GM18508 (cell line): ENCODE results near the gene IRGQ.
"Not testable (repeated sequence)": the region's sequence is repeated elsewhere in the genome, so short reads cannot be mapped to it uniquely, and the experiment has no call there.

Experiments
- ATAC-seq: cut with Tn5 transposase; IDR thresholded peaks from one replicate; pipeline ENCODE4 v1.9.1; 2021; ENCODE audit warnings: moderate number of reproducible peaks; ENCODE audit not compliant: insufficient read depth, unreplicated experiment

Gene IRGQ, protein sequence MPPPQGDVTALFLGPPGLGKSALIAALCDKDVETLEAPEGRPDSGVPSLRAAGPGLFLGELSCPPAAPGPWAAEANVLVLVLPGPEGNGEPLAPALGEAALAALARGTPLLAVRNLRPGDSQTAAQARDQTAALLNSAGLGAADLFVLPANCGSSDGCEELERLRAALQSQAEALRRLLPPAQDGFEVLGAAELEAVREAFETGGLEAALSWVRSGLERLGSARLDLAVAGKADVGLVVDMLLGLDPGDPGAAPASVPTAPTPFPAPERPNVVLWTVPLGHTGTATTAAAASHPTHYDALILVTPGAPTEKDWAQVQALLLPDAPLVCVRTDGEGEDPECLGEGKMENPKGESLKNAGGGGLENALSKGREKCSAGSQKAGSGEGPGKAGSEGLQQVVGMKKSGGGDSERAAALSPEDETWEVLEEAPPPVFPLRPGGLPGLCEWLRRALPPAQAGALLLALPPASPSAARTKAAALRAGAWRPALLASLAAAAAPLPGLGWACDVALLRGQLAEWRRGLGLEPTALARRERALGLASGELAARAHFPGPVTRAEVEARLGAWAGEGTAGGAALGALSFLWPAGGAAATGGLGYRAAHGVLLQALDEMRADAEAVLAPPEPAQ

DNA sequence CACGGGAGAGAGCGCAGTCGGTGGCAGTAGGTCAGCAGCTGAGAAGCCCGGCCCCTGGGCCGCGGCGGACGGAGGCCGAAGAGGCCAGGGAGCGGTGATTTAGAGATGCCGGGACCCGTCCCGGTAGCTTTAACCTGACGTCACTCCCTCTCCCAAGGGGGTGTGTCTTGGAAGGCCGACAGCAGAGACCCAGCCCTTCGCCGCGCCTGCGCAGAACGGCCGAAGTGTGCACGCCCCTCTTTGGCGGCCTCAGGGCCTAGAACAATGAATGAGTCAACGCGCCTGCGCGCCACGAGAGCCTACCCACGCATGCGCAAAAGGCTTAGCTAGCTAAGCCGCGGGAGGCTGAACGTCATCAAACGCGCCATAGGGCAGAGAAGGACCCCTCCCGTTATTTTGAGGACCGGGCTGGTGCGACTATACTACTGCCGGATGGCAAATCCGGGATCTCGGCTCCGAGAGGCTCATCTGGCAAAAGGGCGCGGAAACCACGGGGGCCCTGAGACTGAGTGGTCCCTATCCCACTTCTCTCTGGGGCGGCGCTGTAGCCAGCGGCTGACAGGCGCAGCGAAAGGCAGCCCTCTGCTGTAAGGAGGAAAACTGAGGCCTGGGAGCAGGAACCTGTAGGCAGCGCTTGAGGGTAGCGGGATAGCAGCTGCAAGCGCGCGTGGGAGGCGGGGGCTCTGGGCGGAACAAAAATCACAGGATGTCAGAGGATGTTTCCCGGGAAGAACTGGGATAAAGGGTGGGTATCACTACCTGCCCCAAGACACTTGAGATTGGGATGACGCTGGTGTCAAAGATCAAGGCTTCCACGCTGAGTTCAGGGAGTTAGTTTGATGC, at the start of gene IRGQ, which contains the start of gene ZNF576:
IRGQ (minus strand) TSS at position 136 of the 843 bp plus-strand sequence. CDS start 796 bp downstream, outside the sequence.
ZNF576 (plus strand) TSS at position 597 of the 843 bp plus-strand sequence. CDS start 514 bp downstream, outside the sequence.
- peak; percentile 60 for ATAC-seq

DNA sequence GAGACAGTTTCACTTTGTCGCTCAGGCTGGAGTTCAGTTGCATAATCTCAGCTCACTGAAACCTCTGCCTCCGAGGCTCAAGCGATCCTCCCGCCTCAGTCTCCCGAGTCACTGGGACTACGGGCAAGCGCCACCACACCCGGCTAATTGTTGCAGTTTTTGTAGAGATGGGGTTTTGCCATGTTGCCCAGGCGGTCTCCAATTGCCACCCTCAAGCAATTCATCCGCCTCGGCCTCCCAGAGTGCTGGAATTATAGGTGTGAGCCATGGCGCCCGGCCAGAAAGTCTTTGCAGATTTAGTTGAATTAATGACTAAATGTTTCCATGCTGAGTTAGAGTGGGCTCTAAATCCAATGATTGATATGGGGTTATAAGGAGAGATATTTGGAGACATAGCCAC, 48.2 kb upstream of the IRGQ start:
- no peak for ATAC-seq

DNA sequence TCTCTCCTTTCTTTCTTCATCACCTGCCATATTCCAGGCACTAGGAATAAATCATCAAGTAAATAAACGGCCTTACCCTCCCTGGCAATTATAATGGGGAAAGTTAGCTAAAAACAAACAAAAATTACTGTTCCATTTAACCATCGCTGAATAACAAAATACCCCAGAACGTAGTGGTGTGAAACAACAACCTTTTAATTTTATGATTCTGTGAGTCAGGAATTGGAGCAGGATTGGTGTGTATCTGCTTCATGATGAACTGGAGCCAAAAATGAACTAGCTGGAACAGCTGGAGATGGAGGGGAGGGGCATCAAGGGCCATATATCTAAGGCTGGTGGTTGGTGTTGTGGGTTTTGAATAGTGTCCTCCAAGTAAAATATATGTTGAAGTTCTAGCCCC, 47.4 kb upstream of the IRGQ start:
- no peak for ATAC-seq

DNA sequence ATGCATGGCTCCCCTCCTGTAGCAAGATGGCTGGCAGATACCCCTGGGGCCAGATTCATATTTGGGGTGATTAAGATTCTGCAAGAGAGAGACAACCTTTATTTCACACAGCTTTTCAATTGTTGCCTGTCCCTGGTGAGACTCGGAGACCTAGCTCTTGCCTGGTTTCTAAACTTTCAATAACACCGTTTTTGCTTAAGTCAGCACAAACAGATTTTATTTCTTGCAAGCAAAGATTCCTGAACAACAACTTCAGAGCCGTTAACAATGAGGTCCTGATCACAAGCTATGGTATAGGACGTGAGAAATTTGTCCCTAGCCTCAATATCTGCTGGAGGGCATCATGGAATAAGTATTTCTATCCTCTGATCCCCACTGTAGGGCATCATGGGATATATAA, 46.6 kb upstream of the IRGQ start:
- no peak for ATAC-seq

DNA sequence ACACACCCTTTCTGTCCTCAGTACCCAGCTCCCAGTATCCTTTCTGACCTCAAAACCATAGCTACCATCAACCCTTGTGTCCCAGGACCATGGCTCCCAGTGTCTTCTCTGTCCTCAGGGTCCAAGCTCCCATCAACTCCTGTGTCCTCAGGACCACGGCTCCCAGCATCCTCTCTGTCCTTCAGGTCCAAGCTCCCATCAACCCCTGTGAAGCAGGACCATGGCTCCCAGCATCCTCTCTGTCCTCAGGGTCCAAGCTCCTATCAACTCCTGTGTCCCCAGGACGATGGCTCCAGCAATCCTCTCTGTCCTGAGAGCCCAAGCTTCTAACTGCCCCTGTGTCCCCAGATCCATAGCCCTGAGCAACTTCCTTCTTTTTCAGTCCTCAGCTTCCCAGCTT, 45.4 kb upstream of the IRGQ start:
- no peak for ATAC-seq

DNA sequence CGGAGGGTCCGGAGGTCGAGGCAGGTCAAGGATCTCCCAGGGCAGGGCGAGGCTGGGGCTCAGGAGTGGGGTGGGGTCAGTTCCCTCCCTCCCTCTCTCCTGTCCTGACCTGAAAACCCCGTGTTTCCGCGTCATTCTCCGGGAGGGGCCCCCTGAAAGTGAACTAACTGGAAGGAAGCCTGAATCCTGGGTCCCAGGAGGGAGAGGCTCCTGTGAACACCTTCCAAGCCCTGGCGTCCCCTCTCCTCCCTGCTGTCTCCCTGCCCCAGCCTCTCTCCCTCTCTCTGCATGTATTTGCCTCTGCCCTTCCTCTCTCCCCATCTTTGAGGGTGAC, 44.5 kb upstream of the IRGQ start:
- no peak for ATAC-seq

DNA sequence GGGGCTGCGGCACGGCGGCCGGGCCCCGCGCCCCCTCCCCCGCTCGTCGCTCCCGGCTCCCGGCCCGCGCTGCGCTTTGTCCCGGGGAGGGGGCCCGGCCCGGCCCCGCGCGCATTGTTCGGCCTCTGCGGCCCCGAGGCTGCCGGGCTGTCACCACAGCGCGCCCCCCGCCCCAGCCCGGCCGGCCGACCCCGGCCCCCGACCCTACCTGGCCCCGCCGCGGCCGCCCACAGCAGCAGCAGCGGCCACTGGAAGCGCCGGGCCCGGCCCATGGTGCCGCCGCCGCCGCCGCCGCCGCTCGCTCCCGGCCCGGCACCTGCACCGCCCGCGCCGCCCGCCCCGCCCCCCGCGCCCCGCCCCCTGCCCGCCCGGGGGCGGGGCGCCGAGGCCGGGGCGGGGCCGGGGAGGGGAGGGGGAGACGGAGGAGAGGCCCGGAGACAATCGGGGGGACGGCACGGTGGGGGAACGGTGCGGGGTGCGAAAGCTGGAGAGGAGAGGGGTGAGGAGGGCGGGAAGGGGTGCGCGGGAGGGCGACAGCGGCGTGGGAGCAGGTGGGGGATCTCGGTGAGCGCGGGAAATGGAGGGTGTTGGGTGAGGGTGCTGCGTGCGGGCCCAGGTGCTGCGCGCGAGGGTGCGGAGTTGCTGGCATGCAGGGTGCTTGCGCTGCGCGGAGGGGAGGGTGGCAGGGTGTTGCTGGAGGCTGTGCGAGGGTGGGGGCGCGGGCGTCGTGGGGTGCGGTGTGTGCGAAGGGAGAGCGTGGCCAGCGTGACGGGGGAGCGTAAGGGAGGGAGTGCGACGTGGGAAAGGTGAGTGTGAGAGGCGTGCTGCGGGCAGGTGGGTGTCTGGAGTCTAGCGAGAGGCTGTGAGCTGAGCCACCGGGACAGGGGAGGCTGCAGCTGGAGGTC, 43.8 kb upstream of the IRGQ start, which contains the start of gene CADM4:
CADM4 (minus strand) TSS at position 332 of the 905 bp plus-strand sequence; CDS start at position 272, 60 bp downstream.
- no peak for ATAC-seq

DNA sequence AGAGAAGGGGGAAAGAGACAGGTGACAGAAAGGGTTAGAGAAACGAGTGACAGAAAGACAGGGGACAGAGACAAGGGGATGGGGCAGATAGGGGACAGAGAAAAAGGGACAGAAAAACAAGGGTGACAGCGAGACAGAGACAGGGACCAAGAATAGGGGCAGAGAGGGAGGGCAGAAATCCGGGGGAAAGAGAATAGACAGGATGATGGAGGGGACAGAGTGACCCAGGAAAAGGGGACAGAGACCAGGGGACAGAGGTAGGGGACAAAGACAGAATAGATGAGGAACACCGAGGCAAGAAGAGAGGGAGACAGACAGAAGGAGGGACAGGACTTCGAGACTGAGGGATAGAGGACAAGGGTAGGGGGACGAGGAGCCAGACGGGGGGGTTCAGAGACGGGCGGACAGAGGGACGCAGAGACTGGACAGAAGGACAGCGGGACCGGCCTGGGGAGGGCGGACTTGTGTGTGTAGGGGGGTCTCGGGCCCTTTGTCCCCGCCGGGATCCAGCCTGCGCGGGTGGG, 43.1 kb upstream of the IRGQ start:
- ATAC-seq: no peak

DNA sequence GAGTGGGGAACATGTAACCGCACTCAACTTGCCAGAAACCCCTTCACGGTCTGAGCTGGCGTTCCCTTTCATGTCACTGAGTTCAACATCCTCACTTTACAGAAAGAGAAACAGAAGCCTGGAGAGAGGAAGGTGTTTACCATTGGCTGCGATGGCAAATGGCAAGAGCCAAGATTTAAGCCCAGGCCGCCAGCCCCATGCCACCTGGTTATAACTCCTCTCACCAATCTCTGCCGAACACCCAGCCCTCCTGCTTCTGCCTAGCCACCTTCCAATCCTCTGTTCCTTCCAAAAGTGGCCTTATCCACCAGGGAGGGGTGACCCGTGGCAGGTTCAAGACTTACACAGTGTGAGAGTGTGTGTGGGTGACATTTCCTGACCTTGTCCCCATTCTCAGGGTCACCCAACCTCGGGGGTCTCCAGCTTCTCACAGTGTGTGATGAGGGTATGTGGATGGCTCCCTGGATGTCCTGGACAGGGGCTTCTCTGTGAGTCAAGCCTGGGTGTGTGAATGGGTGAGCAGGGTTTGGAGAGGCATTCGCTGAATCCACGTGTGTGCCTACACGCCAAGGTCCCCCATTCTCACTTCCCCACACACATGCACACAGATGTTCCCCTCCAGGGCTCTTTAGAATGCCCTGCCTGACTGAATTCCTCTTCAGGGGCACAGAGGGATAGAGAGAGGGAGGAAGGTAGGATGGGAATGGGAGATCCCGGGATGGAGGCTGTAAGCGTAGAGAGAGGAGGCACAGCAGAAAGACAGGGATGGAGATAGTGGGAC, 42.5 kb upstream of the IRGQ start:
- ATAC-seq: no peak

DNA sequence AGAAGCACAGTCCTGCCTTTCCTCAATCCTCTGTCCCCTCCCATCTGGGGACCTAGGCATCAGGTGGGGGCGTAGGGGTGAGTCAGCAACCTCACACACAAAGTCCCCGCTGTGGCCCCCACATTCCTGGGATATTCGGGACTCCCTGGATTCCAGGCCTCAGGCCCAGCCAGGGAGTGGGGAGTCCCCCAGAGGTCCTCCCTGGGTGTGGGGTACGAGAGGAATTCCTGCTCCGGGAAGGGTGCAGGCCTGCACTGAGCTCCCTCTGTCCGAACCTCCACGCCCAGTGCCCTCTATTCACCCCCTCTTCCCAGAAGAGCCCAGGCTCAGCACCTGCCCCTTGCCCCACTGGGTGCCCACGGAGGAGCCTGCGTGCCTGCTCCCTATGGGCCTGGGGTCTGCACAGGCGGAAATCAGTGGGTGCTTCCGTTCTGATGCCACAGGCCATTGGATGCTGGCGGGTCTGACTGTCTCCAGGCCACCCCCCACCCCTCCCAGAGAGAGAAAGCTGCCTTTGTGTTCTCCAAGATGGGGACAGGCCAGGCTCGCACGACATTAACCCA, 40.3 kb upstream of the IRGQ start:
- no peak for ATAC-seq

DNA sequence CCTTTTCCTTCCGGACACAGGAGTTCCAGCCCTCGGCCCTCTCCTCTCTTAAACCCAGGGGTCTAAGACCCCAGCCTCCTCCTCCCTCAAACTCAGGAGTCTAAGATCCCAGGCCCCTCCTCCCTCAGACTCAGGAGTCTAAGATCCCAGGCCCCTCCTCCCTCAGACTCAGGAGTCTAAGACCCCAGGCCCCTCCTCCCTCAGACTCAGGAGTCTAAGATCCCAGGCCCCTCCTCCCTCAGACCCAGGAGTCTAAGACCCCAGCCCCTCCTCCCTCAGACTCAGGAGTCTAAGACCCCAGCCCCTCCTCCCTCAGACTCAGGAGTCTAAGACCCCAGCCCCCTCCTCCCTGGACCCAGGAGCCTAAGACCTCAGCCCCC, 39.6 kb upstream of the IRGQ start:
- ATAC-seq: not testable (repeated sequence)

DNA sequence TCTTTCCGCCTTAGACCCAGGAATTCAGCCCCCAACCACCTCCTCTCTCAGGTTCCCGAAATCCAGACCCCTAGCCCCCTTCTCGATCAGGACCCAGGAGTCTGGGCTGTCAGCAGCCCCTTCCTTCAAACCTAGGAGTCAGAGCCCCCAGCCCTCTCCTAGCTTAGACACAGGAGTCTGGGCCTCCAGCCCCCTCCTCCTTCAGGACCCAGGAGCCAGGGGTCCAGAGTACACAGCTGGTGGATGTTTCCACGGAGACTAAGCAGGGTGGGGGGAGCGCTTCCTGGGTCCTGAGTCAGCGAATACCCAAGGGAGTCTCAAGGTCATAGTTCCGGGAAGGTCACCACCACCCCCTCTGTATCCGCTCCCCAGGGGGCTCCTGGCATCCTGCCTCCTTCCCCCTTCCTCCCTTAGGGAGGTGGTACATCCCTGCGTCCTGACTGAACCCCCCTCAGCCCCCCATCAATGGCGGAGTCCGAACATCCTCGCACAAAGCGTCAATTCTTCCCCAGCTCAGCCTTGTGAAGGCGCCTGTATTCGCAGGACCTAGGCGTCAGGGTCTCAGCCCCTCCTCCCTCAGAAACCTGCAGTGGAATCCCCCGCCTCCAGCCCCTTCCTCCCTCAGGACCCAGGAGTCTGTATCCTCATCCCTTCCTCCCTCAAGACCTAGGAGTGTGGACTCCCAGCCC, 39.1 kb upstream of the IRGQ start:
- no peak for ATAC-seq

DNA sequence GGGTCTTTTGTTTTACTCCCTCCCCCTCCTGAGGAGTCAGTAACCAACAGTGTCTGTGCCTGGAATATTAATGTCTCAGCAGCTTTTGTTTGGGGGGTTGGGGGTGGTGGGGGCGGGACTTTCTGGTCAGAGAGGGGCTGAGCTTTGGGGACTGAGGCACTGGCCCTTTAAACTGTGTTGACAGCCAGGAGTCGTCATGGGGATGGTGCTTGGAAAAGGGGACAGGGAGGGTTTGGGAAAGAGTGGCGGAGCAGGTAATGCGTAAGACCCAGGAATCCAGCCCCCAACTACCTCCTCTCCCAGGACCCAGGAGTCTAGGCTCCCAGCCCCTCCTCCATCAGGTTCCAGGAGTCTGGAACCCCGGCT, 38.6 kb upstream of the IRGQ start:
- no peak for ATAC-seq

DNA sequence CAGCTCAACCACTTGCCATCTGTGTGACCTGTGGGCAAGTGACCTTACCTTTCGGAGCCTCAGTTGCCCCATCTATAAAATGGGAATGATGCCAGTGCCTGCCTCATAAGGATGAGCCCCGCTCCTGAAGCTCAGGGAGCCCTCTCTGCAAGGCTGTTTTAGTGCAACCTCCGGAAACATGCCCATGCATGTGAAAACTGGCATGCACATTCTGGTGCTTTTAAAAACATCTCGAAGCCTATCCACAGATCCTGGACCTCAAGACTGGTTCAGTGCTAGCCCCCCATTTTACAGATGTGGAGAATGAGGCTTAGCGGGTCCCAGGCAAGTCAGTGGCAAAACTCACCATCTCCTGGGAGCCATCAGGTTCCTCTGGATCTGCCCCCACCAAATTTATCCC, 38.1 kb upstream of the IRGQ start:
- no peak for ATAC-seq

DNA sequence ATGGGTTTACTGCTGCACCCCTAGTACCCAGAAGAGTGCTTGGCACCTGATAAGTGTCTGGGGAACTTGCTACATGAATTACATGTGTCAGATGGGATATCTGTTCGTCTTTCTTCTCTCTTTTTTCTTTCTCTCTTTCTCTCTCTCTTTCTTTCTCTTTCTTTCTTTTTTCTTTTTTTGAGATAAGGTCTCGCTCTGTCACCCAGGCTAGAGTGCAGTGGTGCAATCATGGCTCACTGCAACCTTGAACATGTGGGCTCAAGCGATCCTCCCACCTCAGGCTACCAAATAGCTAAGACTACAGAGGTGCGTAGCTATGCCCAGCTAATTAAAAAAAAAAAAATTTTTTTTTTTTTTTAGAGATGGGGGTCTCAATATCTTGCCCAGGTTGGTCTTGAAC, 37.6 kb upstream of the IRGQ start:
- no peak for ATAC-seq

DNA sequence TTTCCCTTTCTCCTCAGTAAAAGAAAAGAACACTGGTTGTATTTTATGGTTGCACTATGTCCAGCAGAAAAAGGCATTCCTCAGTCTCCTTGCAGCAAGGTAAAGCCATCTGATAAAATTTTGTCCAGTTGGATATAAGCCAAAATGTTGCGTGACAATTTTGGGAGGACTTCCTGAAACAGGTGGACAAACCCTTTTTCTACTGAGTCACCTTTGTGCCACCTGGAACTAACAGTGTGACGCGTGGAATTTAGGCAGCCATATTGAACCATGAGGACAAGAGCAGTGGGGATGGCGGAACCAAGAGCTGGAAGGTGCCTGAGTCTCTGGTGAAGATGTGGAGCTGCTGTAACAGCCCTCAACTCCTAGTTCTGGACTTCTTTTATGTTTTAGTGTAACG, 35.6 kb upstream of the IRGQ start:
- ATAC-seq: no peak

DNA sequence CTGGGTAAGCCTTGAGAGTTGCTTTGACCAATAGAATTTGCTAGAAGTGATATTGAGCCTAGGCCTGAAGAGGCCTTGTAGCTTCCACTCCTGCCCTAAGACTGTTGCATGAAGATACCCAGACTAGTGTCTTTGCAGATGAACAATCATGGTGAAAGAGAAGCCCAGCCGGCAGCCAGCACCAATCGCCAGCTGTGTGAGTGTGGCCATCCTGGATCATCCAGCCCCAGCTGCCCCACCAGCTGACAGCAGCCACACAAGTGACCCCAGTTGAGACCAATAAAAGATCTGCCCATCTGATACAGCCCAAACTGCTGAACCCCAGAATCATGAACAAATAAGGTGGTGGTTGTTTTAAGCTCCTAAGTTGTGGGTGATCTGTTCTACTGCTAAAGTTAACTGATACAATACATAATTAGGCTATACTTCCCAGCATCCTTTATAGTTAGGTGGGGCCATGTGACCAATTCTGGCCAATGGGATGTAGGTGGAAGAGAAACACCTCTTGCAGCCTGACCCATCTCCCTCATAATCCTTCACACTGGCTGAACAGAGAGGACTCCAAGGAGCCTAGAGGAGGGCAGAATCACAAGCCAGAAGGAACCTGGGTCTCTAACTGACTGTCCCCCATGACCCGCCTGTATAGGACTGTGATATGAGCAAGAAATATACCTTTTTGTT, 32.9 kb upstream of the IRGQ start:
- ATAC-seq: no peak

DNA sequence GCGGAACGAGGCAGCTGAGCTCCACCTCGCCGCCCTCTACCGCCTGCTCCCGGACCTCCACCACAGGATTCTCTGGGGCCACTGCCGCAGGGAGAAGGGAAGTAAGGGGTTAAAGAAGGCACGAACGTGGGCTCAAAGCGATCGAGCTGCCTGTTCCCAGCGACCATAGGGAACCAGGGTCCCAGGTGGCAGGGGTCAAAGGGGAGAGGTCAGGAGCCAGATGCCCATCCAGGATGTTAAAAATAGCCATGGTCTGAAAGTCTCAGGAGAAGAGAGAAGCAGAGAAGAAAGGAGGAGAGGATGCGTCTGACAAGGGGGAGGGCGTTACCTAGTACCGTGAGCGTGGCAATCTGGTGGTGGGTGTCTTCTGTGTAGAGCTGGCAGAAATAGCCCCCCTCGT, 30.9 kb upstream of the IRGQ start:
- ATAC-seq: no peak
